ENCODE data around the gene MSRB3. TPM values are rescaled to one million over a fixed set of nuclear protein-coding genes. Genes with fewer than 3 reads are reported as not detected.
"Not testable (repeated sequence)": the region's sequence is repeated elsewhere in the genome, so short reads cannot be mapped to it uniquely, and the experiment has no call there.

MSRB3 gene
- total RNA-seq, 2 donors from 2014 or later, result 0.18 TPM; not detected in 1

GRCh38 chr12:65483891-65484516, 205.5 kb downstream of the MSRB3 start:
- peaks cover 16 to 28% of the 10 kb centered on the region in 2 donors for H3K9me3 Mint-ChIP-seq
- ATAC-seq; DNase-seq (ENCODE audit: low spot score in 2 of 2); H3K36me3 Mint-ChIP-seq; H3K27ac Mint-ChIP-seq: not testable (repeated sequence)

GRCh38 chr12:65488197-65488596, 209.7 kb downstream of the MSRB3 start:
- DNase-seq (ENCODE audit: low spot score in 2 of 2), result no peak
- Mint-ChIP-seq H3K36me3 (peaks cover 4 to 9% of the 10 kb centered on the region in 2 donors), H3K9me3 (peaks cover 16 to 19% of the 10 kb centered on the region in 2 donors), H3K27ac (no peak overlapping the region)
- ATAC-seq, result no peak

- DNase-seq (ENCODE audit: low spot score in 2 of 2), result no peak
- ATAC-seq, result no peak
- no peak overlapping the region for H3K27ac Mint-ChIP-seq
- peaks cover 8 to 11% of the 10 kb centered on the region in 2 donors for H3K9me3 Mint-ChIP-seq
- peaks cover 0 to 2% of the 10 kb centered on the region in 2 donors for H3K36me3 Mint-ChIP-seq
Observed at GRCh38 chr12:65490250-65490649, 211.8 kb downstream of the MSRB3 start.

- no peaks in the 10 kb centered on the region for H3K36me3 Mint-ChIP-seq
- DNase-seq (ENCODE audit: low spot score in 2 of 2) (no peak), ATAC-seq (no peak)
- peaks cover 0 to 4% of the 10 kb centered on the region in 2 donors for H3K9me3 Mint-ChIP-seq
- no peak overlapping the region for H3K27ac Mint-ChIP-seq
Observed at GRCh38 chr12:65492998-65493912, 214.8 kb downstream of the MSRB3 start.

GRCh38 chr12:65493913-65494245, 215.4 kb downstream of the MSRB3 start:
- H3K36me3 Mint-ChIP-seq, result no peaks in the 10 kb centered on the region
- H3K27ac Mint-ChIP-seq, result no peak overlapping the region
- ATAC-seq (no peak), DNase-seq (ENCODE audit: low spot score in 2 of 2) (no peak)
- H3K9me3 Mint-ChIP-seq, result peaks cover 0 to 4% of the 10 kb centered on the region in 2 donors

- no peak for ATAC-seq
- peaks cover 0 to 4% of the 10 kb centered on the region in 2 donors for H3K9me3 Mint-ChIP-seq
- no peak for DNase-seq (ENCODE audit: low spot score in 2 of 2)
- H3K27ac Mint-ChIP-seq, result no peak overlapping the region
- H3K36me3 Mint-ChIP-seq, result no peaks in the 10 kb centered on the region
Observed at GRCh38 chr12:65494537-65494936, 216.1 kb downstream of the MSRB3 start.

GRCh38 chr12:65495233-65495632, 216.8 kb downstream of the MSRB3 start:
- DNase-seq (ENCODE audit: low spot score in 2 of 2) (no peak), ATAC-seq (no peak)
- Mint-ChIP-seq H3K9me3 (peaks cover 0 to 4% of the 10 kb centered on the region in 2 donors), H3K27ac (no peak overlapping the region), H3K36me3 (no peaks in the 10 kb centered on the region)

- Mint-ChIP-seq H3K36me3 (no peaks in the 10 kb centered on the region), H3K27ac (no peak overlapping the region), H3K9me3 (peaks cover 0 to 4% of the 10 kb centered on the region in 2 donors)
- ATAC-seq, result no peak
- DNase-seq (ENCODE audit: low spot score in 2 of 2), result no peak
Observed at GRCh38 chr12:65496617-65497016, 218.1 kb downstream of the MSRB3 start.

GRCh38 chr12:65497660-65498059, 219.2 kb downstream of the MSRB3 start:
- DNase-seq (ENCODE audit: low spot score in 2 of 2) (no peak), ATAC-seq (no peak)
- no peaks in the 10 kb centered on the region for H3K36me3 Mint-ChIP-seq
- H3K9me3 Mint-ChIP-seq, result no peaks in the 10 kb centered on the region
- no peak overlapping the region for H3K27ac Mint-ChIP-seq

GRCh38 chr12:65499167-65499566, 220.7 kb downstream of the MSRB3 start:
- H3K36me3 Mint-ChIP-seq, result no peaks in the 10 kb centered on the region
- H3K27ac Mint-ChIP-seq, result no peak overlapping the region
- DNase-seq (ENCODE audit: low spot score in 2 of 2), result no peak
- no peak for ATAC-seq
- no peaks in the 10 kb centered on the region for H3K9me3 Mint-ChIP-seq

GRCh38 chr12:65500091-65500900, 221.8 kb downstream of the MSRB3 start:
- ATAC-seq (no peak), DNase-seq (ENCODE audit: low spot score in 2 of 2) (no peak)
- Mint-ChIP-seq H3K9me3 (no peaks in the 10 kb centered on the region), H3K36me3 (no peaks in the 10 kb centered on the region), H3K27ac (no peak overlapping the region)

- DNase-seq (ENCODE audit: low spot score in 2 of 2), result no peak
- Mint-ChIP-seq H3K9me3 (no peaks in the 10 kb centered on the region), H3K36me3 (no peaks in the 10 kb centered on the region), H3K27ac (no peak overlapping the region)
- ATAC-seq, result no peak
Observed at GRCh38 chr12:65501093-65501621, 222.7 kb downstream of the MSRB3 start.

- no peaks in the 10 kb centered on the region for H3K9me3 Mint-ChIP-seq
Observed at GRCh38 chr12:65501935-65502334, 223.5 kb downstream of the MSRB3 start.

GRCh38 chr12:65504417-65504816, 225.9 kb downstream of the MSRB3 start:
- Mint-ChIP-seq H3K27ac (no peak overlapping the region), H3K36me3 (no peaks in the 10 kb centered on the region)

More at GRCh38 chr12:65501935-65502334, 223.5 kb downstream of the MSRB3 start:
- Mint-ChIP-seq H3K36me3 (no peaks in the 10 kb centered on the region), H3K27ac (no peak overlapping the region)
- DNase-seq (ENCODE audit: low spot score in 2 of 2) (no peak), ATAC-seq (no peak)

GRCh38 chr12:65505386-65506121, 227.1 kb downstream of the MSRB3 start:
- no peak overlapping the region for H3K27ac Mint-ChIP-seq
- no peaks in the 10 kb centered on the region for H3K36me3 Mint-ChIP-seq
- DNase-seq (ENCODE audit: low spot score in 2 of 2) (no peak), ATAC-seq (no peak)
- no peaks in the 10 kb centered on the region for H3K9me3 Mint-ChIP-seq

More at GRCh38 chr12:65504417-65504816, 225.9 kb downstream of the MSRB3 start:
- ATAC-seq (no peak), DNase-seq (ENCODE audit: low spot score in 2 of 2) (no peak)
- no peaks in the 10 kb centered on the region for H3K9me3 Mint-ChIP-seq
